Measurements from ENCODE around the gene TRAP1.
"Not testable (repeated sequence)": the region's sequence is repeated elsewhere in the genome, so short reads cannot be mapped to it uniquely, and the experiment has no call there.

Gene TRAP1

DNA sequence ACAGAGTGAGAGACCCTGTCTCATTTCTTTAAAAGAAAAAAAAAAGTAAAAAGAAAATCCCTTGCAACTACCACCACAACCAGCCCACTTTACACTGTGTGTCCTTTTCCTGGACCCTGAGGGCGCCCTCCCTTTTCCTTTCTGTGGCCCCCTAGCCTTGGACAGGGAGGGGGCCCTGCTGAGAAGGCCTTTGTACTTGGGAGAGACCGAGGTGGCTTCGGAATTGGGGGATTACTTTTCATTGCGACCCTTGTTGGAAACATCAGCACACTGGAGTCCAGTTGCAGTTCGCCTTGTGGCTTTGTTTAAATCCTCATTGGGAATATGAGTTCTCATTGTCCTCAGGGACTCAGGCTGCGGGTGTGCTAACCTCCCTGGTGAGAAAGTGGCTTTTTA, 72.2 kb downstream of the TRAP1 start:
- no peak for DNase-seq

DNA sequence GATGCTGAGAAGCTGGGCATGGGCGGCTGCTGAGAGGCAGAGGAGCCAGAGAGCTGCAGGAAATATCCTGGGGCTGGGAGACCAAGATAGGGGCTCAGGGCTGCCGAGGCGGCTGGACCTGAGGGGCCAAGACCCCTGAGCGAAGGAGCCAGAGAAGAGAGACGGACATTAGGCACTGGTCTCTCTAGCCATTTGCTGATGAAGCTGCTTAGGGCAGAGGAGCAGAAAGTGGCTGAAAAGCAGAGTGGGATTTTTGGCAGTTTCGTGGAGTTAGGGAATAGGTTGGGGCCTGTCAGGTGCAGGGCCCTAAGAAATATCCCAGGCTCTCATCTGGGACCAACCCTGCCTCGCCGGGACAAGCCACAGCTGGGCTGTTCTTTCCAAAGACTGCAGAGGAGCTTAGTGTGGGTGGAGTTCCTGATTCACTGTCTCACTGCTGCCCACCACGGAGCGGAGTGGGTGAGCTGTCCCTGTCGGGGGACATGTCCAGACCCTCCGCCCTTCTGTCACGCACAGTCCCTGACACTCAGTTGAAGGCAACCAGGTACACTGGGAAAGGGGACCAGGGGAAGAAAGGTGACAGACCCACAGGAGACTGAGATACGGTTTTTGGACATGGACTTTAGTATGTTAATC, 74.1 kb downstream of the TRAP1 start:
- no peak for DNase-seq

DNA sequence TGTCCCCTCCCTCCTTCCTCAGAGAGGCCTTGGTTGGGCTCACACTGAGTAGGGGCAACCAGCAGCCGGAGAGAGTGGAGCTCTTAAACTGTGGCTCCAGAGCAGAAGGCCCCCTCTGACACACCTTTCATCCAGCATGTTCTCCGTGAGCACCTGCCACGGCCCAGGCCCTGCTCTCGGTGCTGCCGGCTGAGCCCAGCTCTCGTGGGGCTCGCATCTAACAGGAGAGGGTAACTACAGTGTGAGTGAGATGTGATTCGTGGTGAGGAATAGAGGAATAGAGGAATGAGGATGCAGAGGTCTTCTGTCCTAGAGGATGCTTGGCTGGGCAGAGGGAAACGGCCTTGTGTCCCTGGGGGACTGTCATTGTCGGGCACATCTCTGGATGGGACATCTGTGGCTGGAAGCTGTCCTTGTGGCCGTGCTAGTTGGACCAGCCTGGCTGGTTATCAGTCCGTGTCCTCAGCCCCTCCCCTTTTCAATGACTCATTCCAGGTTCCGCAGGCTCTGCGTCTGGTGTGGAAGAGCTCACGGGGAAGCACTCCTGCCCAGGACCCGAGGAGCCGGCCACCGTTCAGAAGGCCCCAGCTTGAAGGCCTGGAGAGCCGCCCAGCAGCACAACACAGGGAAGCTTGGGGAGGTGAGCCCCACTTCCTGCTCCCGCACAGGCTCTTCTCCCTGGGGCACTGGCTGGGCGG, 74.8 kb downstream of the TRAP1 start:
- DNase-seq: no peak

DNA sequence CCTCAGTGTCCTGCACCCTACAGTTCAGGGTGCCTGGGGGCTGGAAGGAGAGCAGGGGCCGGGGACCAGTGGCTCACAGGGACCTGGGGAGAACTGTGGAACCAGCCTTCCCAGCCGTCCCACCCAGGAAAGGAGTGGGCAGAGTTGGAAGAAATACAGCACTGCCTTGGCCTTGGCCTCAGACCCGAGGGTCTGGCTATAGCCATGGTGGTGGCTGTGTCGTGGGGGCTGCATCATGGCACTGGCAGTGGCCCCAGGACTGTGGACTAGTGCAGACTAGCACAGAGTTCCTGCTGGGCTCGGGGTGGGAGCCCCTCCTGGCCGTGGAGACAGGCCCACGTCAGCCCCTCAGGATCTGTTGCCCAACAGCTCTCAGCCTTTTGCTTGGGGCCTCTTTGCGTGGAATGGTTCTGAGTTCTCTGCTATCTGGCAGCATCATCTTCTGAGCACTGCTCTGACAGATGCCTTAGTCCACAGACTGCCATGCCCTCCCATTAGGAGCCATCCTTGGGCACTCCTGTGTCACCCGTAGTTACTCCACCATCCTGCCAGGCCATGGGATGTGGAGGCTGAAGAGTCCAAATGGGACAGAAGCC, 75.4 kb downstream of the TRAP1 start:
- no peak for DNase-seq

DNA sequence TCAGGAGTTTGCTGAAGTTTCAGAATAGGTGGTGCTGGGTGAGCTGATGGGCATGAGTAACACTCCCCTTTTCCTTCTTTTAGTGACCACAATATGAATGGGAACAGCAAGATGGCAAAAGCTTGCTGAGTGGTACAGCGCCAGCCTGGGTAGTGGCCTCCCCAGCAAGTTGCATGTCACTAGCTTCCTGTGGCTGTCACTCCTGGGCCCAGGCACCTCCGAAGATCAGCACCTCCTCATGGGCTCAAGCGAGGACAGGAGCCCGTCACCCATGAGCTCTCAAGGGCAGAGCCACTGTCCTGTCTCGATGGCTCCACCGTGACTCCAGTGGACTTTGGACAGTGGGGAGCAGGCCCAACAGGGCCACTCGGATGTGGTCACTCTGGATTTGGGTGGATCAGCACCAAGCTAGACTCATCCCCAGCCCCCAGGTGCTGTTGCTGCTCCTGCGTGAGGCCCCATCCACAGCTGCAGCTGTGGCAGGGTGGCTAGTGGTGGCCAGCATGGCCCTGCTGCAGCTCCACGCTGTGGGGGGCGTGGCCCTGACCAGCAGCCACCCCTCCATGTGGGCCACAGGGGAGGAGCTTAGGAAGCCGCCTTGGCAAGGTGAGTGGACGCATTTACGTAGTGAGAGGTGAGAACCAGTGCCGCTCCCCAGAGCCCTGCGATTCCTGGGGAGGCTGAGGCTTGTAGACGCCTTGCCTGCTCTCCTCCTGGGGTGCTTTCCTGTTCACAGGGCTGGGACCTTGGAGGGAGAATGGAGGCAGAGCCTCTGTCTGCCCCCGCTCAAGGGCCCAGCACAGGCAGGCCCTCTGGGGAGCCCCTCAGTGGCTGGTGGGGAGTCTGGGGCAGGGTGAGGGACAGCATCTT, 76.5 kb downstream of the TRAP1 start:
- no peak for DNase-seq

DNA sequence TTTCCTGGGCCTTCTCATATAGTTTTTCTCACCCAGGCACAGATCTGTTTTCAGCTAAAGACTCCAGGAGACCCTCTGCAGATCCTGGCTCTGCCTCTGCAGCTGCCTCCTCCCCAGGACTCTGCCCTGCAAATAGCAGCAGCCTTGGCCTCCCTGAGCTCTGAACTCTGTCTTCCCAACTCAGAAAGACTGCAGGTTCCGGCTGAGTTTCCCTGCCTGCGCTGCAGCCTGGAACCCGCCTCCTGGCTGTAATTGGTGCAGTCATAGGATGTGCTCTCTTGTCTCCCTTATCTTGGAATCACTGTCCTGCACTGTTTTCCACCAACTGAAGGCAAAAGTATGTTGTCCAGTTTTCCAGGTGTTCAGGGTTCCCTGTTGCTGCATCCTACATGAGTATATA, 77.1 kb downstream of the TRAP1 start:
- DNase-seq: no peak

DNA sequence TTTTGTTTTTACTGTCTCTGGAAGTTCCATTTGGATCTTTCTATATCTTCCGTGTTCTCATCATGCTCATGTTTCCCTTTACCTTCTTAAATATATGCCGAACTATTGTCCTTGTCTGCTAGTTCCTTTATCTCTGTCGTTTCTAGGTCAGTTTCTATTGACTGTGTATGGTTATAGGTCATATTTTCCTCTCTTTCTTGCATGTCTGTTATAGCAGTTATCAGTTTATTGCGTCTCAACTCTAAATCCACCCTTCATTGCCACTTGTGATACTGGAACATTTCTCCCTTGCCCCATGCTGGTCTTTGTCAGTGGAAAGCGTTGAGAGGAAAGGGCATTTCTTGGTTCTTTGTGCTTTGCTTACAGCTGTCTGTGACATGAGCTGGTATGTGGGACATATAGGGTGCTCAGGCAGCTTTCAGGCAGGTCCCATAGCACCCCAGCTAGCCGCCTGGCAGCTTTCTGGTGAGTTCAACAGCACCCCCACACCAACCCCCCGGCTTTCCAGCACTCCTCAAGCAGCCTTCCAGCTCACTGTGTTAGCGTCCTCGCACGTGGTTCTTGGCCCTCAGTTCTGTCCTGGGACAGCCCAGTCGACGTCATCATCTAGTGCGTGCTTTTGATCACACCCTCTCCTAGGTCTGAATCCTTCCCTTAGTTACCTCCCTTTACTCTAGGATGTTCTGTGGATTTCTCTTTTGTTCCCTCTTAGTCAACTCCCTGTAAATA, 78.2 kb downstream of the TRAP1 start:
- DNase-seq: no peak

DNA sequence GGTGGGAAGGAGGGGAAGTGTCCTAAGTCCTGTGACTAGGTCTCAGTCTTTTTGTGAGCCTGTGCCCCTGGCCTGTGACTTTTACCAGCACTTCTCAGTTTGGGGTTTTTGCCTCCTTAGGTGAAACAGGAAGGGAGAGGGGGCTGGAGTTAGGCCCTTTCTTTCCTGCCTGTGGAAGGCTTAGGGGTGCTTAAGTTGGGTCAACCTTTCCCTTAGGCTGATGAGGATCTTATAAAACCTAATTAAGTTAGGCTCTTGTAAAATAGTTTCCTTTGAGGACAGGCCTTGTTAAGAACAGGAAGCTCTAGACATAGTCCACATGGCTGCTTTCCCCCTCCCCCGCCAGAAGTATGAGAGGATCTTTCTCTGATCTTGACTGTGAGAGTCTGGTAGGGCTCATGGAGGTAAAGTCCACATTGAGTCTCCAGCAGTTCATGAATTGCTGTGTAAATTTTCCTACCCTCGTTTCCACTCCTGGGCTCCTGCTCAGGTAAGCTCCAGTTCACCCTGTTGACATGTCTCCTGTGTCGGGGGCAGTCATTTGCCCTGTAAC, 79.9 kb downstream of the TRAP1 start:
- peak; percentile 19 for DNase-seq

DNA sequence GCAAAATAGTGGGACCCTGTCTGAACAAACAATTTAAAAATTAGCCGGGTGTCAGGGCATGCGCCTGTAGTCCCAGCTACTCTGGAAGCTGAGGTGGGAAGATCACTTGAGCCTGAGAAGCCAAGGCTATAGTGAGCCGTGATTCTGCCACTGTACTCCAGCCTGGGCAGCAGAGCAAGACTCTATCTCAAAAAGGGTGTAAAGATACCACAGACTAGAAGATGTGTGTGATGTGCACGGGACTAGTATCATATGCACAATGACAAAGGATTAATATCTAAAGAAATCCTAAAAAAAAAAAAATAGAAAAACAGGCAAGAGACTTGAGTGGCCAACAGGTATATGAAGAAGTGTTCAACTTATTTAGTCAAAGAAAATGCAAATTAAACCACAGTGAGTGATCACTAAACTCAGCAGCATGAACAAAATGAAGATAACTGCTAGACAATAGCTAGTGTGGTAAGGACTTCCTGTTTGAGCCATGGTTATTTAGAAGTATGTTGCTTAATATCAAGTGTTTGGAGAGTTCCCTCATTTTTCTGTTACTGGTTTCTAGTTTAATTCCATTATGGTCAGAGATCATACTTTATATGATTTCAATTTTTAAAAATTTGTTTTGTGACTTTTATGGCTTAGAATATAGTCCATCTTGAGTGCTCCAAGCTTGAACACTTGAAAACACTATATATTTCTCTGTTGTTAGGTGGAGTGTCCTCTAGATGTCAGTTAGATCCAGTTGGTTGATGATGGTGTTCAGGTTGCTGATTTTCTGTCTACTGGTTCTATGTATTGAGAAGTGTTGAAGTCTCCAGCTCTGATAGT, 91.2 kb downstream of the TRAP1 start:
- DNase-seq: no peak

DNA sequence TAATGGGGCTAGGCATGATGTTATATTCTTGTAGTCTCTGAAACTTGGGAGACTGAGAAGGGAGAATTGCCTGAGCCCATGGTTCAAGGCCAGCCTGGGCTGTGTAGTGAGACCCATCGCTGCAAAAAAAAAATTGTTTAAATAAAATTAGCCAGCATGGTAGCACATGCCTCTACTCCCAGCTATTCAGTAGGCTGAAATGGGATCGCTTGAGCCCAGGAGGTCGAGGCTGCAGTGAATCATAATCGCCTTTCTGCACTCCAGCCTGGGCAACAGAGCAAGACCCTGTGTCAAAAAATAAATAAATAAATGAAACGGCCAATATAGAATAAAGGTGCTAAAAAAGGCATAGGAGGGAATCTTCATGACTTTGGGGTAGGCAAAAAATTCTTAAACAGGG, 92.0 kb downstream of the TRAP1 start:
- DNase-seq: no peak

DNA sequence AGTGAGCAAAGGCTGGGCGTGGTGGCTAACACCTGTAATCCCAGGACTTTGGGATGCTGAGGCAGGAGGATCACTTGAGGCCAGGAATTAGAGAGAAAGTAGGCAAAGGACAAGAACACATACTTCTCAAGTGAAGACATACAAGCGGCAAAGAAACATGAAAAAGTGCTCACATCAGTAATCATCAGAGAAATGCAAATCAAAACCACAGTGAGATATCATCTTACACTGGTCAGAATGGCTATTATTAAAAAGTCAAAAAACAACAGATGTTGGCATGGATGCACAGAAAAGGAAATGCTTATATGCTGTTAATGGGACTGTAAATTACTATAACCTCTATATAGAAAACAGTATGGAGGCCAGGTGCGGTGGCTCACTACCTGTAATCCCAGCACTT, 93.7 kb downstream of the TRAP1 start:
- DNase-seq: no peak

DNA sequence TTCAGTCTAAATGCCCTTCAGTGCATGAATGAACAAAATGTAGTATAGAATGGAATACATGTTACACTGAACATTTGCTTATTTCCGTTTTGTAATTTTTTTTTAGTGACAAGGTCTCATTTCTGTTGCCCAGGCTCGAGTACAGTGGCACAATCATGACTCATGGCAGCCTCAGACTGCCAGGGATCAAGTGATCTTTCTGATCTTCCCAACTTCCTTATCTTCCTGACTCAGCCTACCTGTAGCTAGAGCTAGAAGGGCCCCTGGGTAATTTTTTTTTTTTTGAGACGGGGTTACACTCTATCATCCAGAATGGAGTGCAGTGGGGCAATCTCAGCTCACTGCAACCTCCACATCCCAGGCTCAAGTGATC, 98.6 kb downstream of the TRAP1 start:
- no peak for DNase-seq

DNA sequence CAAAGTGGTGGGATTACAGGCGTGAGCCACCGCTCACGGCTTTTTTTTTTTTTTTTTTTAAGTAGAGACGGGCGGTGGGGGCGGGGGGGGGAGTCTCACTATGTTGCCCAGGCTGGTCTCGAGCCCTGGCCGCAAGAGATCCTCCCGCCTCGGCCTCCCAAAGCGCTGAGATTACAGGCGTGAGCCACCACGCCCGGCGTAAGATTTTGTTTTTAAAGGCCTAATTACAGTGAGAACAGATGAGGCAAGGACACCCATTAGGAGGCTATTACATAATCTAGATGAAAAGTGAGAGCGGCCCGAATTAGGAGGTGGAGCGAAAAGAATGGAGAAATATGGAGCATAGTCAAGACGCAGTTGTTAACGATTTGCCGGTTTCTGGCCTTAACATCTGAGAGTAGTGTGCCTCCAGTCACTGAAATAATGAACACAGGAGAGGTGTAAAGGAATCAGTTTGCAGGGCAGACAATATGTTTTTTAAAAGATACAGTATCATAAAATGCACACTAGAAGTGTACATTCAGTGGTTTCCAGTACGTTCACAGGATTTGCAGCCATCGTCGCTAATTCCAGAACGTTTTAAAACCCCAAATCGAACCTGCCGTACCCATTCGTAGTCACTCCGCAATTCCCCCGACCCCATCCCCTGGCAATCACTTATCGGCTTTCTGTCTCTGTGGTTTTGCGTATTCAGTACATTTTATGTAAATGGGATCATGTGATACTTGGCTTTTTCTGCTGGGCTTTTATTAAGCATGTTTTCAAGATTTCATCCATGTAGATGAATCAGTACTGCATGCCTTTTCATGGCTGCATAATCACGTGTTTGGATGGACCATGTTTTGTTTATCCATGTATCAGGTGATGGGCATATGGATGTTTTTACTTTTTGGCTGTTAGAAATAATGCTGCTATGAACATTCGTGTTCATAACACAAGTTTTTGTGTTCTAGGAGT, 104.5 kb downstream of the TRAP1 start:
- DNase-seq: no peak

DNA sequence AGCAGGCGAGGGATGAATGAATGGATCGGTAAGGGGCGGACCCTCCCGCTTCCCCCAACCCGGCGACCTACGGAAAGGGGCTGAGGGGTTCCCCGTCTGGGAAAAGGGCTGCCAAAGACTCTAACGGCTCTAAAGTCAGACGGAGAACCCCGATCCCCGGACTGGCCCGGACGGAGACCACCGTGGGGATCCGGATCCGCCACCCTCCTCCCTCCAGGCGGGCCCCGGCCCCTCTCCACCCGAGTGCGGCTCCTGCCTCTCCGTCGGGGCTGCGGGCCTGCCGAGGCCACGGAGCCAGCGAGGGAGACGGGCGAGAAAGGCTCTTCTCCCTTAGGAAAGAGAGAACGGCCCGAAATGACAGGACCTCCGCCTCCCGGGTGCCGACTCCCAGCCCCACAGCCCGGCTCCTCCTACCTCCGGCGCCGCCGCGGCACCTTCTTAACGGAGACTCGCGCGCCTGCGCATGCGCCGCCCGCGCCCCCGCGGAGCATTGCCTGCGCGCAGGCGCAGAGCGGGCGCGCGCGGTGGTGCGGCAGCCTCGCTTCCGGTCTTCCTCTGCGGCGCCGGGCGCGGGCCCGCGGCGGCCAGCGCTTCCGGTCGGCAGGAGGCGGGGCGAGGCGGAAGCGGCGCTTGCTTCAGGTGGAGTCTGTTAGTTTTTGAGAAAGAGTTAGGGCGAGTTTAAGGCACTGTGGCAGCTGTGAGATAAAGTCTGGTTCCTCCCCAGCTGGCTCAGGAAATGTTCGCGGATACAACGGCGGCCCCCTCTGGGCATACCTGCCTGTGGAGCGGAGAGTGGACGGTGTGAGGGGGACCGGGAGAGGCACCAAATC, 106.0 kb downstream of the TRAP1 start, which contains the start of gene SLX4:
SLX4 (minus strand) TSS at position 461 of the 830 bp plus-strand sequence. CDS start 2,642 bp downstream, outside the sequence.
- peak; percentile 90 for DNase-seq

DNA sequence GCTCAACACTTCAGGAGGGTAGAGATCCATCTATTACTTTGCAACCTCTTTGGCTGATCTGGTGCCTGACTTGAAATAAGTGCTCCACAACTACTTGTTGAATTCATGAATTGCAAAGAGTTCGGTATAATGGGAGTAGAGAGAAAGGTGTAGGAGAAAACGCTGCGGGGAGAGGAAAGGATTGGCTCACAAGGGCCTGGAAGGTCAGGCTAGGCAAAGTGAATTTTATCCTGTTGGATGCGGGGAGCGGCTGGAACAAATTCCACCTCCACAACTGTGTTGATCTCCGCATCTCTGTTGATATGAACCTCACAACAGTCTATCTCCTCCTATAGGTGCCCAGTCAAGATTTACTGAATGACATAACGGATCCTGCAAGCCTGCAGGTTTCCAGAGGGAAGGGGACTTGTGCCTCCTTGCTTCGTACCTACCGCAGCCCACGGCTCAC, 106.6 kb downstream of the TRAP1 start:
- no peak for DNase-seq

DNA sequence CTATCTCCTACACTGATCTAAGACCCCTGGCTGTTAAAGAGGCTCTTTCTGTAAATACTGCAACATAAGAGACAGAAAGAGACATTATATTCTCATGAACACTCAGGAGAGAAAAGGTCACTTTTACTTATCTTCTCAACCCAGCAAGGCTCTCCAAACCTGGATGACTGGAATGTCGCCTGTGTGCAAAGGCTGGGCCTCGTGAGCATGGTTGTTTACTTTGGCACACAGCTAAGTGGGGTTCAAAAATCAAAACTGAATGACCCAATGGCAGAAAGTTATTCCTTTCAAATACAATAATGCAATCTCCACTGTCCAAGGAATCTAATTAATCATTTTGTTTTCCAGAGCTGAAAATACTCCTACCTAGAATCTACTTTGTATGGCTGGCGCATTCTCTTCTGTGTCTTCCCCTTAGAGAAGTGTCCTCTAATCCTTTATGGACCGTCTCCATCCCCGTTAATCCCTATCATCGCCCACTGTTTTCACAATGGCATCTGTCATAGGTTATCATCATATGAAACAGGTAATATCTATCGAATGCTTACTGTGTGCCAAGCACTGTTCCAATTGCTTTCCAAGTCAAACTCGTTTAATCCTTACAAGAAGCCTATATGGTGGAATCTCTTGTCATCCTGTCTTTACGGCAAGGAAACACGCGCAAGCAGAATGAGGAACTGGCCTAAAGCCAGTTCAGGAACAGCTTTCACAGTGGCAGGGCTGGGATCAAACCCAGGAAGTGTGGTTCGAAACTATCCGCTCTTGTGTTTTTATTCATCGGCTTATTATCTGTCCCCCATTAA, 107.2 kb downstream of the TRAP1 start:
- DNase-seq: no peak

DNA sequence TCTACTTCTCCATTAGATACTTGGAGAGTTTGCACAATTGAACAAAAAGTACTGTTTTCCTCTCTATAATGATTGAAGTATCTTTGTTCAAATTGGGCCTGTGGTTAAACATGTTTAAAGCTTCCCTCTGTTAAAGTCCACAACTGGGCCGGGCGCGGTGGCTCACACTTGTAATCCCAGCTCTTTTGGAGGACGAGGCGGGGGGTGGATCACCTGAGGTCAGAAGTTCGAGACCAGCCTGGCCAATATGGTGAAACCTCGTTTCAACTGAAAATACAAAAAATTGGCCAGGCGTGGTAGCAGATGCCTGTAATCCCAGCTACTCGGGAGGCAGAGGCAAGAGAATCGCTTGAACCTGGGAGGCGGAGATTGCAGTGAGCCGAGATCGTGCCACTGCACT, 108.3 kb downstream of the TRAP1 start:
- not testable (repeated sequence) for DNase-seq

DNA sequence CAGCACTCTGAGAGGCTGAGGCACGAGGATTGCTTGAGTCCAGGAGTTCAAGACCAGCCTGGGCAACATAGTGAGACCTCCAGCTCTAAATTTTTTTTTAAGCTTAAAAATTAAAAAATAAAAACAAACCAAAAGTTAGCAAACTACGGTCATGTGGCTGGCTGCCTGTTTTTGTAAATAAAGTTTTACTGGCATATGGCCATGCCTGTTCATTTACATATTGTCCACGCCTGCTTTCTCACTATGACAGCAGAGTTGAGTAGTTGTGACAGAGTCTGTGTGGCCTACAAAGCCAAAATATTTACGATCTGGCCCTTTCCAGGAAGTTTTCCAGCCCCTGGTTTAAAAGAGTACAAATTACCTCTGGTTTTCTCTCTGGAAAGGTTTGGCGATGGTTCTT, 109.3 kb downstream of the TRAP1 start:
- DNase-seq: no peak

Measured in stimulated activated CD4-positive, alpha-beta T cell treated with anti-CD3 and anti-CD28 coated beads, Interleukin-1b, Interleukin-23, amount 100 ng/mL, for 48 hours (primary cell).